Adipocyte (in vitro differentiated cells): ENCODE measurements around the gene LRRC4B.

Experiments
- DNase-seq: peaks from one replicate; pipeline ENCODE4 v3.0.0-alpha.2; 2015; ENCODE audit warnings: low read depth
- H3K27me3 ChIP-seq: replicated peaks from 2 replicates; pipeline ENCODE4 v1.7.0; 2013; ENCODE audit warnings: mild to moderate bottlenecking, low read length, moderate library complexity; ENCODE audit not compliant: control insufficient read depth, insufficient read depth
- H3K36me3 ChIP-seq: 2 replicates; pipeline ENCODE4 v1.7.0; 2013; ENCODE audit warnings: low read length, mild to moderate bottlenecking, moderate library complexity; ENCODE audit not compliant: control insufficient read depth, insufficient read depth, severe bottlenecking
- H3K4me1 ChIP-seq: 2 replicates; pipeline ENCODE4 v1.7.0; 2013; ENCODE audit warnings: mild to moderate bottlenecking, low read length, moderate library complexity; ENCODE audit not compliant: control insufficient read depth, insufficient read depth
- H3K4me3 ChIP-seq: 2 replicates; pipeline ENCODE4 v1.7.0; 2013; ENCODE audit warnings: mild to moderate bottlenecking, low read length, moderate library complexity
- H3K9ac ChIP-seq: 2 replicates; pipeline ENCODE4 v1.7.0; 2013; ENCODE audit warnings: mild to moderate bottlenecking, low read length, moderate library complexity
- H3K9me3 ChIP-seq: 2 replicates; pipeline ENCODE4 v1.7.0; 2013; ENCODE audit warnings: mild to moderate bottlenecking, low read length, moderate library complexity; ENCODE audit not compliant: control insufficient read depth

Gene LRRC4B

GRCh38 chr19:50568728-50569698, 778 bp upstream of the LRRC4B start:
- no peak for DNase-seq
- Histone ChIP-seq H3K27me3 (peaks cover 39% of the 10 kb centered on the region), H3K4me3 (no peak overlapping the region), H3K4me1 (no peaks in the 10 kb centered on the region), H3K36me3 (no peaks in the 10 kb centered on the region), H3K9ac (no peak overlapping the region), H3K9me3 (no peaks in the 10 kb centered on the region)

DNA sequence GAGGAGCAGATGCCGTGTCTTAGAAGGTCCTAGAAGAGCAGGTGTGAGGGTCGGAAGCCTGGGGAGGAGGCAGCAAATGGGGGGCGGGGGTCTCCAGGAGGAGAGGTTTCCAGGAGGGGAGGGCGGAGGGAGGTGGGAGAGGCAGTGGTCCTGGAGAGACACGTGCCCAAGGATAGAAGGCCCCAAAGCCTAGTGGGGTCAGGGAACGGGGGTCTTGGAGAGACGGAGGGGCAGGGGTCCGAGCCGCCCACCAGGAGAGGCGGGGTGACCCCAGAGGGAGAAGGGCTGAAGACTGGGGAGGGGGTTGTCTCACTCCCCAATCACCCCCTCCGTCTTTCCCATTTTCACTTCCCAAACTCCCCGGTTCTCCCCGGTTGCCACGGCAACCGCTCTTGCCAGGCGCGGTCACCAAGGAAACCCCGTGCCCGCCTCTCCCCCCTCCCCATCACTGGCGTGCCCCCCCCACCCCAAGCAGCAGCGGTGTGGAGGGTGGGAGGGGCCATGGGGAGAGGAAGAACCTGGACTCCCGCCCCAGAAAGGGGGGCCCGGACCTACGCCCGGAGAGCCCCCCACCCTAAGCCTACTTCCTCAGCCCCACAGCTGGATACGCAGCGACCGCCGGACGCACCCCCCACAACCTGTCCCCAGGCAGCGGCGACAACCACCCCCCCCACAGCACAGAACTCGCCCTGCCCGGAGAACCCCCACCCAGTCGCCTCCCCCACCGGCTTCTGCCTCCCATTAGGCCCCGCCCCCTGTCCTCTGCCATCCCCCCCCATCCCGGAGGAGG, 988 bp downstream of the LRRC4B start:
- no peak overlapping the region for H3K4me3 ChIP-seq

GRCh38 chr19:50565984-50566903, 2.0 kb downstream of the LRRC4B start:
- Histone ChIP-seq H3K9me3 (no peaks in the 10 kb centered on the region), H3K4me1 (no peaks in the 10 kb centered on the region), H3K27me3 (peaks cover 34% of the 10 kb centered on the region), H3K36me3 (no peaks in the 10 kb centered on the region), H3K9ac (no peak overlapping the region), H3K4me3 (no peak overlapping the region)
- peak; percentile 4 for DNase-seq

More for the DNA sequence above, 988 bp downstream of the LRRC4B start:
- Histone ChIP-seq H3K27me3 (peaks cover 43% of the 10 kb centered on the region), H3K9ac (no peak overlapping the region), H3K4me1 (no peaks in the 10 kb centered on the region), H3K36me3 (no peaks in the 10 kb centered on the region), H3K9me3 (no peaks in the 10 kb centered on the region)
- DNase-seq, result no peak

DNA sequence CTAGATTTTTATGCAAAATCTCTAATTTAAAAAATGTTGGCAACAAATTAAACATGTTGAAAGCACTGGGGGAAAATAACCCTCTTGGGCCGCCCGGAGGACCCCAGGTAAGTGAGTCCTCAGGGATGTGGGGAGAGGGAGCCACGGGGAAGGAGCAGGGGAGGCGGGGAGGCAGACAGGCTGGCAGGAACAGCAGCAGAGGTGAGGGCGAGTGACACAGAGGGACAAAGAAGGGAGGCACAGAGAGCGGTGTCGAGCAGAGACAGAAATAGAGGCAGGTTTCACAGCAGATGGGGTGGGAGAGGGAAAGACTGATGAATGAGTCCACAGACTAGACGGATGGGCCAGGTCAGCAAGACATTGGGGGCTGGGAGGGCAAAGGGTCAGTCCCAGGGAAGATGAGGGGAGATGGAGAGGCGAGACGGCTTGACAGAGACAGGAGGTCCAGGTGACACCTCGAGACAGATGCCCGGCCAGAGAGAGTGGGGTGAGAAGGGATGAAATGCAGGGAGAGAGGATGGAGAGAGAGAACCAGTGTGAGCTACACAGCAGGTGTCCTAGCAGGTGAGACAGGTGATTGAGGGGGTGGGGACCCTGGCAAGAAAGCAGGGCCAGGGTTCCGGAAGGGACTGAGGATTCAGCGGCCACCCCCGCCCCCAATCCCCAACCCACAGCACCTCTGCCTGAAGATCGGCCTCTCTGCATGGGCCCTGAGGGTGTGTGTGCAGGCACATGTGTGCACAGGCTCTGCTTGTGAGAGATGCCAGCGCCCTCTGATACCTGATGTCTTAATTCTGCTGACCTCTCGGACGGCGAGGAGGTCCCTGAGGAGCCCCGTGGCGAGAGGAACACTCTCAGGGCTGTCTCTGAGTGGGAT, 3.8 kb downstream of the LRRC4B start:
- Histone ChIP-seq H3K36me3 (no peaks in the 10 kb centered on the region), H3K9ac (no peak overlapping the region), H3K9me3 (no peaks in the 10 kb centered on the region), H3K27me3 (peaks cover 21% of the 10 kb centered on the region), H3K4me1 (no peaks in the 10 kb centered on the region), H3K4me3 (no peak overlapping the region)
- no peak for DNase-seq

- H3K9ac ChIP-seq, result no peak overlapping the region
- no peaks in the 10 kb centered on the region for H3K36me3 ChIP-seq
- peaks cover 23% of the 10 kb centered on the region for H3K27me3 ChIP-seq
- H3K4me3 ChIP-seq, result no peak overlapping the region
- H3K9me3 ChIP-seq, result no peaks in the 10 kb centered on the region
- no peaks in the 10 kb centered on the region for H3K4me1 ChIP-seq
- DNase-seq, result no peak
These were observed 4.6 kb downstream of the LRRC4B start for GRCh38 chr19:50563597-50563996.

GRCh38 chr19:50562996-50563395, 5.2 kb downstream of the LRRC4B start:
- H3K4me1 ChIP-seq, result no peaks in the 10 kb centered on the region
- H3K4me3 ChIP-seq, result no peak overlapping the region
- DNase-seq, result no peak
- no peaks in the 10 kb centered on the region for H3K9me3 ChIP-seq
- H3K27me3 ChIP-seq, result peaks cover 26% of the 10 kb centered on the region
- H3K9ac ChIP-seq, result no peak overlapping the region
- H3K36me3 ChIP-seq, result no peaks in the 10 kb centered on the region

DNA sequence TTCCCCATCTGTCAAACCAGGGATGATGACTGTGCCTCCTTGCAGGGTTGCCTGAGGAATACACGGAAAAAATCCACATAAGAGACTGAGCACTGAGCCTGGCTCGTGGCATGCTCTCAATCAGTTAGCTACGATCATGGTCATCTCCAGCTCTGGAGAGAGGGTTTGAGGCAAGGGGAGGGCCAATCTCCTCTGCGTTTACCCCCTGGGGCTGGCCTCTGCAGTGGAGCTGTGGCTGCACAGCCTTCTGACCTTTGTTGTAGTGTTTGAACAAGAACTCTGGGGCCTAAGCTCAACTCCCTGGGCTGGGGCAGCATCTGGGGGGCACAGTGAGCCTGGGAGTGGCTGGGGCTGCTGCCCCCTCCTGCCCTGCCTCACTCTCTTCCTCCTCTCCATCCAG, 5.9 kb downstream of the LRRC4B start:
- no peak overlapping the region for H3K9ac ChIP-seq
- no peaks in the 10 kb centered on the region for H3K4me1 ChIP-seq
- no peaks in the 10 kb centered on the region for H3K36me3 ChIP-seq
- H3K4me3 ChIP-seq, result no peak overlapping the region
- DNase-seq, result no peak
- no peaks in the 10 kb centered on the region for H3K9me3 ChIP-seq
- peaks cover 26% of the 10 kb centered on the region for H3K27me3 ChIP-seq

GRCh38 chr19:50559636-50560035, 8.6 kb downstream of the LRRC4B start:
- no peak for DNase-seq
- H3K36me3 ChIP-seq, result no peaks in the 10 kb centered on the region
- H3K4me1 ChIP-seq, result peaks cover 2% of the 10 kb centered on the region
- H3K27me3 ChIP-seq, result peaks cover 39% of the 10 kb centered on the region
- no peak overlapping the region for H3K9ac ChIP-seq
- no peak overlapping the region for H3K4me3 ChIP-seq
- H3K9me3 ChIP-seq, result no peaks in the 10 kb centered on the region

DNA sequence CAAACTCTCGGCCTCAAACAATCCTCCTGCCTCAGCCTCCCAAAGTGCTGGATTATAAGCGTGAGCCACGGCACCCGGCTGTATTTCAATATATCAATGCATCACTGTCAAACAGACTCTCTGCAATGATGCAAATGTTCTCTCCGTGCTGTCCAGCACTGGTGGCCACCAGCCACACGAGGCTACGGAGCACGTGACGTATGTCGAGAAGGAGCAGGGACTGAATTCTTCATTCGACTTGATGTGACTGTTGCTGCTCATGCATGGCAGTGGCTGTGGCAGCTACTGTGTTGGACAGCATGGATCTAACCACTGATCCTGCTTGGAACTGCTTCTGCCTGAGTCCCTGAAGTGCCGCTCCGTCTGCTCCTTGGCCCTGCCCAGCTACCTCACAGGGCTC, 9.8 kb downstream of the LRRC4B start:
- Histone ChIP-seq H3K4me1 (peaks cover 2% of the 10 kb centered on the region), H3K27me3 (peaks cover 43% of the 10 kb centered on the region), H3K36me3 (no peaks in the 10 kb centered on the region), H3K4me3 (no peak overlapping the region), H3K9ac (no peak overlapping the region), H3K9me3 (no peaks in the 10 kb centered on the region)
- no peak for DNase-seq

- Histone ChIP-seq H3K9me3 (no peaks in the 10 kb centered on the region), H3K36me3 (no peaks in the 10 kb centered on the region), H3K9ac (no peak overlapping the region), H3K4me3 (no peak overlapping the region), H3K4me1 (peaks cover 2% of the 10 kb centered on the region), H3K27me3 (peaks cover 44% of the 10 kb centered on the region)
- DNase-seq, result no peak
These were observed 10.2 kb downstream of the LRRC4B start for GRCh38 chr19:50558039-50558438.
